Skeletal muscle tissue (tissue), 4 donors: ENCODE results near the gene AKR1B15. TPM values are rescaled to one million over a fixed set of nuclear protein-coding genes. Genes with fewer than 3 reads are reported as not detected.
"Not testable (repeated sequence)": the region's sequence is repeated elsewhere in the genome, so short reads cannot be mapped to it uniquely, and the experiment has no call there.

Experiments used
- H3K27ac ChIP-seq: one replicate; pipeline ENCODE4 v1.7.0; 2013; ENCODE audit warnings: mild to moderate bottlenecking, low read depth, low read length, inconsistent platforms
- H3K27me3 ChIP-seq, 3 donors: one replicate each; pipeline ENCODE4 v1.7.0; 2013; ENCODE audit warnings: low read length in 3 of 3; ENCODE audit not compliant: control insufficient read depth in 3 of 3, insufficient read depth in 3 of 3
- H3K36me3 ChIP-seq, 3 donors: one replicate each; pipeline ENCODE4 v1.7.0; 2013; ENCODE audit warnings: low read length in 3 of 3; ENCODE audit not compliant: control insufficient read depth in 3 of 3, insufficient read depth in 3 of 3
- H3K4me1 ChIP-seq, 3 donors: one replicate each; pipeline ENCODE4 v1.7.0; 2013; ENCODE audit warnings: low read length in 3 of 3, mild to moderate bottlenecking in 3 of 3; ENCODE audit not compliant: control insufficient read depth in 3 of 3, insufficient read depth in 3 of 3
- H3K4me3 ChIP-seq, 3 donors: one replicate each; pipeline ENCODE4 v1.7.0; 2013; ENCODE audit warnings: low read length in 3 of 3
- H3K9ac ChIP-seq, 3 donors: one replicate each; pipeline ENCODE4 v1.7.0; 2013; ENCODE audit warnings: low read length in 3 of 3, mild to moderate bottlenecking in 3 of 3, moderate library complexity in 2 of 3, low read depth in 1 of 3
- H3K9me3 ChIP-seq, 3 donors: one replicate each; pipeline ENCODE4 v1.7.0; 2013; ENCODE audit warnings: low read length in 3 of 3; ENCODE audit not compliant: control insufficient read depth in 3 of 3
- total RNA-seq: library from RNA; depleted of rRNA; stranded (reverse); fragments of >200 nt; gene quantifications from one replicate; pipeline ENCODE4 v1.2.3, GENCODE V29; 2014
- donor health status: Osteomylitis.

Gene AKR1B15
- total RNA-seq, 1 donor from 2014 or later: under 0.01 TPM

DNA sequence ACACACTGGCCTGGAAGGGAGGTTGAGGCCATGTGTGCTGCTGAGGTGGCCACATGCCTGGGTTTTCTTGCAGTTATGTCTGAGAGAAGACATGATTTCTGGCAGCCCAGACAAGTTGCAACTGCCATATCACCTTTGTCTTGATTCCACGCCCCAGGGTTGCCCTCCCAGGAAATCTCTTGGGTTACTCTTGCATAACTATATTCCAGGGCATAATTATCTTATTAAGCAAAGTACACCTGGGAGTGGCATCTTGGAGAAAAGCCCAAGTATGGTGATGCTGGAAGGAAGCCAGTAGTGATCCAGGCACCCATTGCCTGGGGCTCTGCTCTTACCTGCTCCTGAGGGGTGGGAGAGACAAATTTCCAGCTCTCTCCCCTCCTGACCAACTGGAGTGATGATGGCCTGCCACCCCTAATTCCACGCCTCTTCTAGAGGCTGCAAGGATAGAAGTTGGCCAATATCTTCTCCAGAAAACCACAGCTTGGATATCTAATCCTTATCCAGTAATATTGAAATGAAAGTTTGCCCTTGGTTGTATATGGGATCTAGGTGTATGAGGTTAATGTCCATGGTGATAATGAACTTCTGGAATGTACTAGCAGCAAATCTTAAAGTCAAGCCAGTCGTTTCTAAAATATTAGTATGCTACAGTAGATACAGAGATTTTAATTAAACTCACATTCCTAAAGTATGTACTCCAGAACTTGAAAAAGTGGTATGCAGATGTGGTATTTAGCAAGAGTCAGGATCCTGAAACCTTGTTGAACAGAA, 16.5 kb upstream of the AKR1B15 start:
- Histone ChIP-seq H3K9me3 (no peaks in the 10 kb centered on the region), H3K27ac (peak overlapping the region; percentile 84), H3K4me3 (no peak overlapping the region), H3K27me3 (no peaks in the 10 kb centered on the region), H3K9ac (no peak overlapping the region), H3K4me1 (peaks cover 41 to 57% (median 56%) of the 10 kb centered on the region in 3 donors), H3K36me3 (no peaks in the 10 kb centered on the region)

DNA sequence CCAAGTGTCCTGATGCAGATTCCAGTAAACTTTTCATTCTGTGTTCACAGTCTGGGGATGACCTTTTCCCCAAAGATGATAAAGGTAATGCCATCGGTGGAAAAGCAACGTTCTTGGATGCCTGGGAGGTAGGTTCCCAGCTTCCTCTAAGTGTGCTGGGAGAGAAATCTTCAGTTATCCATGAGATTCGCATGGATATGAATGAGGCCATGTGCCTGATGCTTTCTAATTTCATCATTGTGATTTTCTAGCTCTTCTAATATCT, 16.0 kb upstream of the AKR1B15 start:
- Histone ChIP-seq H3K4me1 (peaks cover 37 to 52% (median 51%) of the 10 kb centered on the region in 3 donors), H3K9me3 (no peaks in the 10 kb centered on the region), H3K9ac (no peak overlapping the region), H3K4me3 (no peak overlapping the region), H3K27ac (peak overlapping the region; percentile 84), H3K27me3 (no peaks in the 10 kb centered on the region), H3K36me3 (no peaks in the 10 kb centered on the region)

GRCh38 chr7:134533288-134533771, 15.6 kb upstream of the AKR1B15 start:
- Histone ChIP-seq H3K9ac (no peak overlapping the region), H3K4me1 (peaks cover 33 to 51% (median 47%) of the 10 kb centered on the region in 3 donors), H3K36me3 (no peaks in the 10 kb centered on the region), H3K27ac (peak overlapping the region; percentile 84), H3K4me3 (no peak overlapping the region), H3K9me3 (no peaks in the 10 kb centered on the region), H3K27me3 (no peaks in the 10 kb centered on the region)

- no peak overlapping the region for H3K9ac ChIP-seq
- H3K27me3 ChIP-seq: no peaks in the 10 kb centered on the region
- H3K9me3 ChIP-seq: no peaks in the 10 kb centered on the region
- H3K36me3 ChIP-seq: no peaks in the 10 kb centered on the region
- no peak overlapping the region for H3K27ac ChIP-seq
- peaks cover 27 to 45% (median 36%) of the 10 kb centered on the region in 3 donors for H3K4me1 ChIP-seq
- no peak overlapping the region for H3K4me3 ChIP-seq
Measured at GRCh38 chr7:134534633-134535032, 14.3 kb upstream of the AKR1B15 start.

- H3K4me1 ChIP-seq: peaks cover 27 to 45% (median 36%) of the 10 kb centered on the region in 3 donors
- no peaks in the 10 kb centered on the region for H3K27me3 ChIP-seq
- no peaks in the 10 kb centered on the region for H3K9me3 ChIP-seq
- H3K27ac ChIP-seq: no peak overlapping the region
- H3K4me3 ChIP-seq: no peak overlapping the region
- H3K36me3 ChIP-seq: no peaks in the 10 kb centered on the region
- H3K9ac ChIP-seq: no peak overlapping the region
Measured at GRCh38 chr7:134535272-134535918, 13.5 kb upstream of the AKR1B15 start.

- H3K4me1 ChIP-seq: peaks cover 27 to 45% (median 36%) of the 10 kb centered on the region in 3 donors
Measured at GRCh38 chr7:134535919-134536299, 13.0 kb upstream of the AKR1B15 start.

GRCh38 chr7:134536558-134536957, 12.4 kb upstream of the AKR1B15 start:
- not testable (repeated sequence) for H3K27ac ChIP-seq, H3K9ac ChIP-seq, H3K27me3 ChIP-seq, H3K9me3 ChIP-seq, H3K4me3 ChIP-seq, H3K36me3 ChIP-seq
- peaks cover 27 to 43% (median 34%) of the 10 kb centered on the region in 3 donors for H3K4me1 ChIP-seq

More at GRCh38 chr7:134535919-134536299, 13.0 kb upstream of the AKR1B15 start:
- Histone ChIP-seq H3K27ac (no peak overlapping the region), H3K36me3 (no peaks in the 10 kb centered on the region), H3K9me3 (no peaks in the 10 kb centered on the region), H3K27me3 (no peaks in the 10 kb centered on the region), H3K9ac (no peak overlapping the region), H3K4me3 (no peak overlapping the region)

GRCh38 chr7:134537273-134537781, 11.6 kb upstream of the AKR1B15 start:
- not testable (repeated sequence) for H3K4me3 ChIP-seq, H3K27ac ChIP-seq, H3K9ac ChIP-seq, H3K9me3 ChIP-seq, H3K27me3 ChIP-seq, H3K36me3 ChIP-seq
- H3K4me1 ChIP-seq: peaks cover 22 to 36% (median 26%) of the 10 kb centered on the region in 3 donors

DNA sequence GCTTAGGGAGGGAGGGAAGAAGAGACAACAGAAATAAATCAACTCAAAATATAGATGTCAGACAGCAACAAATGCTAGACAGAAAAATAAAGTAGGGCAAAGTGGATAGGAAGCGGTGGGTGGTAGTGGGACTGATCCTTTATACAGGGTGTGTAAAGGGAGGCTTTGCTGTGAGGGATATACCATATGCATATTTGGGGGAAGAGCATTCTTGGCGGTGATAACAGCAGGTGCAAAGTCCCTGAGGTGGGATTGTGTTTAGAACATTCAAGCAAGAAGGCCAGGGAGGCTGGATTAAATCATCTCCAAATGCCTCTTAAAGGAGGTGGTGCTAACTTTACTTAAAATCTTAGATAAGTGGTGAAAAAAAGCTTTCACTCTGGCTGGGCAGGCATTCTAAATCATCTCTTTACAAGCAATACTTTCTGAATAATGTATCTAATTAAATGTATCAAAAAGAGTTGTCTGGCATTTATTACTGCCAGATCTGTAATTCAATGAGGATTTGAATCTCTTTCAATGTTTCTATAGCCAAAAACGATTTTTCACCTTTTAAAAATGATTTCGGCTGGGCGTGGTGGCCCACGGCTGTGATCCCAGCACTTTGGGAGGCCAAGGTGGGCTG, 9.4 kb upstream of the AKR1B15 start:
- no peak overlapping the region for H3K9ac ChIP-seq

More for the DNA sequence above, 9.4 kb upstream of the AKR1B15 start:
- peaks cover 0 to 6% (median 0%) of the 10 kb centered on the region in 3 donors for H3K27me3 ChIP-seq
- no peak overlapping the region for H3K4me3 ChIP-seq
- H3K4me1 ChIP-seq: peaks cover 6 to 17% (median 16%) of the 10 kb centered on the region in 3 donors
- H3K9me3 ChIP-seq: no peaks in the 10 kb centered on the region
- H3K36me3 ChIP-seq: no peaks in the 10 kb centered on the region
- H3K27ac ChIP-seq: no peak overlapping the region
